Measurements from ENCODE around the gene A1BG. TPM values are rescaled to one million over a fixed set of nuclear protein-coding genes. Genes with fewer than 3 reads are reported as not detected.

The A1BG gene
- total and polyA plus RNA-seq, 2 of the 8 experiments (the other 6 are each of a cell fraction or from before 2014, with no cell fraction given), result 20.8 to 69.6 TPM

DNA sequence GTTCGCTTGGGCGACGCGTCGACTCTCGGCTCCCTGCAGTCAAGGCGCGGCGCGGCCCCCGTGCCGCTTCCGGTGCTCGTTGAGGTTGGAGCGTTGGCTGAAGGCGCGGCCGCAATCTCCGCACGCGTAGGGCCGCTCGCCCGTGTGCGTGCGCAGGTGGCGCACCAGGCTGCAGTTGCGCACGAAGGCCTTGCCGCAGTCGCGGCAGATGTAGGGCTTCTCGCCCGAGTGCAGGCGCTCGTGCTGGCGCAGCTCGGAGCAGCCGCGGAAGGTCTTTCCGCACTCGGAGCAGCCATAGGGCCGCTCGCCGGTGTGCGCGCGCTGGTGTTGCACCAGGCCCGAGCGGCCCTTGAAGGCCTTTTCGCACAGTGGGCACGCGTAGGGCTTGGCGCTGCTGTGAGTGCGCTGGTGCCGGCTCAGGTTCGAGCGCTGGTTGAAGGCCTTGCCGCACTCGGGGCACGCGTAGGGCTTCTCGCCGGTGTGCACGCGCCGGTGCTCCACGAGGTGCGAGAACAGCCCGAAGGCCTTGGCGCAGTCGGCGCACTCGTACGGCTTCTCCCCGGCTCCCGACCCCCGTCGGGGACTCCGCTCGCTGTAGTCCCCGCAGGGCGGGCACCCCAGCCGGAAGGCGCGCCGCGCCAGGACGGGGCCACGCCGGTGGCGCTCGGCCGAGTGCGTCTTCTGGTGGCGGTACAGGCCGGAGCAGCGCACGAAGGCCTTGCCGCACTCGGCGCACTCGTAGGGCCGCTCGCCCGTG is 14.6 kb upstream of the A1BG start (continued):
- TF ChIP-seq SIX5 (IDR thresholded peaks at IDR 0.05; ENCODE audit: low read depth, low read length) (no peak), CBX5 (IDR thresholded peaks at IDR 0.05; ENCODE audit: low read depth, low read length) (no peak), EZH2 (IDR thresholded peaks at IDR 0.05; ENCODE audit: low read depth, low read length, severe bottlenecking) (no peak), MAFK (IDR thresholded peaks at IDR 0.05; ENCODE audit: low read depth, low read length) (no peak), JUND (IDR thresholded peaks at IDR 0.05; ENCODE audit: low read length) (no peak), CTCF (IDR thresholded peaks at IDR 0.05; ENCODE audit: control extremely low read depth in 1 of 3, insufficient read depth in 1 of 3, low read depth in 1 of 3, low read length in 3 of 3) (no peak)
